HG03354 (cell line): ENCODE measurements around the gene ATP6V0C.

Source experiments
- ATAC-seq: cut with Tn5 transposase; IDR thresholded peaks from one replicate; pipeline ENCODE4 v1.9.1; 2021; ENCODE audit warnings: mild to moderate bottlenecking; ENCODE audit not compliant: unreplicated experiment, poor library complexity, severe bottlenecking

Gene ATP6V0C

DNA sequence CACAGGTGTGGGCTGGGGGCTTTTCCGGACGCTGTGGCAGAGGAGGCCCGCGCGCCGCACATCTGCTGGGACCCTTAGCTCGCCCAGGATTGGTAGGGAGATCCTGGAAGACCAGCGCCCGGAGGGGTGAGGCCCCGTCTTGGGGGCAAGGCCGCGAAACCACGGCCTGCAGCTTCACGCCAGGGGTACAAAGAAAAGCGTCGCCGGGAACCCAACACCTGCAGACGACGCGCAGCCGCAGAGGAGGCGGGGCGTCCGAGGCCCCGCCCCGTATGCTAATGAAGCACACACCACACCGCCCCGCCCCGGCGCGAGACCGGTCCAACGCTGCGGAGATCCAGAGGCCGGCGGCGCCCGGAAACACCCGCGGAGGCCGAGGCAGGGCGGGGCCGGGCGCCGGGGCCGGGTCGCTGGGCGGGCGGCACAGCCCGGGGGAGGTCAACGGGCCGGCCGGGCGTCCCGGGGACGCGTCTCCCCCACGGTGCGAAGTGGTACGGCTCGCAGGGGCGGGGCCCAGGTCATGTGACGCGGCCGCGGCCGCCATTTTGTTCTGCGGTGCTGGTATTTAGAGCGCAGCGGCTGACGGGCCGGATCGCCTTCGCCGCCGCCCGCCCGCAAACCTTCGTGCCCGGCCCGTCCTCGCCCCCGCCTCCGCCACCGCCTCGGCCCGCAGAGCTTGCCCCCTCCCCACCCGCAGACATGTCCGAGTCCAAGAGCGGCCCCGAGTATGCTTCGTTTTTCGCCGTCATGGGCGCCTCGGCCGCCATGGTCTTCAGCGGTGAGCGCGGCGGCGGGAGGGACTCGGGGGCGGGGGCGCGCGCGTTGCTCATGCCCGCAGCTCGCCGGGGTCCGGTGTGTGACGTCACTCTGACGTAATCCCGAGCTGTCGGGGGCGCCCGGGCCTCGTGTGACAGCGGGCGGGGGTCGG is at the start of gene ATP6V0C:
TSS of gene ATP6V0C (plus strand) at position 548 of the 928 bp plus-strand sequence. CDS start at position 700, 152 bp downstream.
- ATAC-seq = peak; percentile 62

- no peak for ATAC-seq
Measured at GRCh38 chr16:2464333-2464732, 49.4 kb upstream of the ATP6V0C start.

- ATAC-seq = no peak
Measured at GRCh38 chr16:2465653-2466415, 47.9 kb upstream of the ATP6V0C start.

DNA sequence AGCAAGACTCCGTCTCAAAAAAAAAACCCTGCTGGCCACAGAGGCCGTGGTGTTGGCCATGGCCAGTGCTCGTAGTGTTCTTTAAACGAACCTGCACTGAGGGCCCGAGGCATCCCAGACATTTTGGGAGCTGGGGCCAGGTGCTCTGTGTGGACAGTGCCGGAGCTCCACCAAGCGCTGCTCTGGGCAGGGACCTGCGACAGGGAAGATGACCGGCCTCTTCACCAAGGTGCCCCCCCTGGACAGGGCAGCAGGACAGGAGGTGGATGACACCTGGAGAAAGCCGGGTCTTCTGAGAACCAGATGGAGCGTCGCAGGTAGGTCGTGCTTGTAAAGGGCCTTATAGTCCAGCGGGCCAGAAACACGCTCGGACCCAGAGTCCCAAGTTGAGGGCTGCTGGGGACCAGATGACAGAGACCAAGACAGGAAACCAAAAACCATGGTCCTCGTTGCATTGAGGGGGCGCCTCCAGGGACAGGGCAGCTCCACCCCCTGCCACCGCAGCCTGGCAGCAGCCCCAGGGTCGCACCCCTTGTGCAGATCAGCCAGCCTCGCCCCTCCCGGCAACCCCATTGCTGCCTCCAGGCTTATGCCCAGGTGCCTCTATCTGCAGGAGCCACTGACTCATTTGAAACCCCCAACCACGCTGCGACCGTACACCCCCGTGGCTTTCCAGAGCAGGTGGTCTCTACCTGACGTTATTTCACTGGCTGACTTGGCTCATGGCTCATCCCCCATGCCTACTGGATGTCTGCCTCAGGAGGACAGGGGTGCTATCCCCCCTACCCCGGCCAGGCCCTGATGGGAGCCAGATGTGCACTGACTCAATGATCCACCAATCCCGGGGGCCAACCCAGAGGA is 46.9 kb upstream of the ATP6V0C start:
- ATAC-seq = no peak

DNA sequence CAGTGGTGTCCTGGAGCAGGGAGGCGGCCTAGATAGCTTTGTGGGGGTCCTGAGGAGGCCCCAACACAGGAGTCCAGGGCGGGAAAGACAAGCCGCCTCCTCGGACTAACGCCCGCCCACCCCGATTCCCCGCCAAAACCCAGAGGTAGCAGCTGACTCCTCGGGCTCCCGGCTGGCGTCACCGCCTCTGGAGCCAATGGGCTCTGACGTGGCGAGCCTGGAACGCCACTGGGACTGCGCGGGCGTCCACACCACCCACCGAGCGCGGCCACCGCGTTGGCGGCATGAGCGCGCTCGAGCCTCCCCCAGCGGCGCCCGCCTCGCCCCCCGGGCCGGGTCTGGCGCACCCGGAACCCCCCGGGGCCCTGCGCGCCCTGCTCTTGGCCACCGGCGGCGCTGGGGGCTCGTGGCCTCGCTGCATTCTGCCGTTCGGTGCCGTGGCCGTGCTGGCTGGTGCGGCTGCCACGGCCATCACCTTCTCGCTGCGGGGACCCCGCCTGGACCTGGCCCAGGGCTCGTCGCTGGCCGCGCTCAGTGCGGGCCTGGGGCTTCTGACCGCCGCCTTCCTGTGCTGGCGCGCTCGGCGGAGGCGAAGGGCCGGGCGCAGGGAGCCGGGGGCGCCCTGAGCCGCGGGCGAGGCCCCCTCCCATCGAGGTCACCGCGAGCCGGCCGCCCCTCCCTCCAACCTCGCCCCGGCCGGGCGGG is 46.1 kb upstream of the ATP6V0C start:
- ATAC-seq = no peak

DNA sequence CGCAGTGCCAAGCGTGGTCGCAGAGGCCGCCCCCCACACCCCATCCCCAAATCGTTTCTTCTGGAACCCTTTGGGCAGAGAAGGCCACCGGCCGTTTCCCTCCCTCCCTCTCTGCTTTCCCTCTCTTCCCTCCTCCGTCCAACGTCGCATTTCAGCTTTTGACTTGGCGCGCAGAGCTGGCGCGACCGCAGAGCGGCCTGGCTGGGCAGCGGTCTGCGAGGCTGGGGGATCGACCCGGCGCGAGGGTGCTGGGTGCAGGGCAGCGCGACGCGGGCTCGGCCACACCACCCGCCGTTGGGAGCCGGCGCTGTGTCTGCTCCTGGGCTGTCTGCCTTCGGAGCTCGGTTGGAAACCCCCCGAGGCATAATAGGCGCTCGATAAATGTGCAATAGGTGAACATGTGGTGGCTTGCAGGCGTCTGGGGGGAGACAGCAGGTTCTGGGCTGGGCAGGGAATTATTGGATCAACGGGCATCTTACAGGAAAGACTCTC is 45.5 kb upstream of the ATP6V0C start:
- ATAC-seq = no peak

DNA sequence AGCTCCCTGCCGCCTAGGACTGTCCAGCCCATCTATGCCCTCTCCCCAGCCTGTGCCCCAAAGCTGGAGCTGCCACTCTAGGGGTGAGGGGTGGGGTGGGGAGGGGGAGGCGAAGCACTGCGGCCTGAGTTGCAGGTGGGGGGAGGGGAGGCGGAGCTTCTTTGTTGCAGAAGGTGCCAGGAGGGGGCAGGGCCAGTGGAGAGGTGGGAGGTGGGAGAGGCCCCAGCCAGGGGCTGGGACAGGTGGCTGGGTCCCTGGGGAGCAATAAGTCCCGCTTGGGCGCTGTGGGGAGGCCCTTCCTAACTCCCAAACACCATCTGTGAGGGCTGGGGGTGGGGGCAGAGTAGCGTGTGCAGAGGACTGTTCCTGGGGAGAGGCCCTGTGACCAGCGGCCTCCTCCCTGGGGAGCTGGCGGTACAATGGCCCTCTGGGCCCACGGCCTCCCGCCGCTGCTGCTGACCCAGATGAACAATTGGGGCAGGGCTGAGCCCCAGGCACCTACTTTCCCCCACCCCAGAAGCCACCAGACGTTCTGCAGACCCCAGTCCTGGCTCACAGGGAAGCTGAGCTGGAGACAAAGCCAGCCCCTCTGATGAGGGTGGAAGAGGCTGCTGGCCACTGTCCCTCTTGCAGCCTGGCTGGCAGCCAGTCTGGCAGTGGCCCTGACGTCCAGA is 44.9 kb upstream of the ATP6V0C start:
- no peak for ATAC-seq

DNA sequence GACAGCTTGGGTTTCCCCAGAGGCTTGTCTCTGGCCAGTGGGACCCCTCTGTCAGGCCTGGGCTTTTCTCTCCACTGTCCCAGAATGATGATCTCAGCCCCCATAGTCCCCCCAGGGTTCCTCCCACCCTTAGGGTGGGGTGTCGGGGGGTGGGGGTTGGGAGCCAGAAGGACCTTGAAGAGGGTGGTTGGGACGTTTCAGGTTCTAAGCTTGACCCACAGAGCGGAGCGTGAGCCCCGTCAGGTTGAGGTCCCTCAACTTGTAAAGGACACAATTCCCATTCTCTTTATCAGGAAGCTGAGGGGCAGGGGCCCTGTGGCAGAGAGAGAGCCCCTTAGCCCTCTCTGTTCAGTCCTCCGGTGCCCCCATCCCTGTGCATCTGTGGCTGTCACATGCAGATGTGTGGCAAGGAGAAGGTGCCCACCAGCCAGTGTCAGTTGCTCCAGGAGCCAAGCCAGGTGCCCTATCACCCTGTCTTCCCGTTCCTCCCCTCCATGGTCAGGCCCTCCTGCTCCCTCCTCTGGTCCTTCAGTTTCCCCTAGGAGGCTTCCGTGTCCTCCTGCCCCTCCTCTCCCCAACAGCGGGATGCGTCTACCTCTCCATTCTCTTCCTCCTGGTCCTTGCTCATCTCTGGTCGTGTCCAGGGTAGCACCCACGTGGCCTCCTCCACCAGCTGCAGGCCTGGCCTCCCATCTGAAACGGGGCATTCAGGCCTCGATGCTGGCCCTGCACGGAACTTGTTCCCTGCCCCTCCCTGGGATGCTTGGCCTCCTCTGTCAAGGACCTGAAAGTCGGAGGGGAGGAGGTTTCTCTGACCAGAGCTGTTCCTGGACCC is 44.1 kb upstream of the ATP6V0C start:
- no peak for ATAC-seq

DNA sequence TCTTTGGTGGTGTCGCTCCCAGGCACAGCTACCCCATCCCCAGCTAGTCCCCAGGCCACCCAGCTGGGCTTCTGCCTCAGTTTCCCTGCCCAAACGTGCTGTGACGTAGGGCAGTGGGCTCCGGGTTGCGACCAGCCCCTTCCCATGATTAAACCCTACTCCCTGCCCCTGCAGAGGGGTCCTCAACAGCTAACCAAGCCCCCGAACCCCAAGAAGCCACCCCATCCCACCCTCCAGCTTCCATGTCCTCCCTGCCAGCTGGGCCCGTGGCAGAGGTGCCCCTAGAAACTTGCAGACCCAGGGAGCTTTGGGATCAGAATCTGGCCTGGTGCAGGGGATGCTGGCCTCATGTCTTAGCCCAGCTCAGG is 43.5 kb upstream of the ATP6V0C start:
- ATAC-seq = no peak

DNA sequence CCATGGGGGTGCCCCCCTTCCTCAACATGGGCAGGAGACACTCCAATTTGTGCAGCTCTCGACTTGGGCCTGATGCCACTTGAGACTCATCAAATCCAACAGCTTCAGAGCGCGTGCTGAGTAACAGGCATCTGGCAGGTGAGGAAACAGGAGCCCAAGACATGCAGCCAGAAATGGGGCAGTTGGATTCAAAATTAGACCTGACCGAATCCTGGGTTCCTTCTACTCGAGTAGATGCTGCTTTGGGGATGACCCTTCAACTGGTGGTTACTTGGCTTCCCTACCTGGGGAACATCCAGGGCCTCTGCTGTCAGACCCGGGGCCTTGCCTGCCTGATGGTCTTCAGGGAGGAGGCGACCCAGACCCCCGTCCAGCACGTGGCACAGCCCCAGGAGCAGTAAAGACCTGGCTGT is 43.1 kb upstream of the ATP6V0C start:
- no peak for ATAC-seq

GRCh38 chr16:2471016-2471652 is 42.6 kb upstream of the ATP6V0C start, which contains the start of gene NTN3:
NTN3 (plus strand) TSS chr16:2471297; CDS start chr16:2471702, 405 bp downstream.
- no peak for ATAC-seq

GRCh38 chr16:2471653-2472487 is 41.9 kb upstream of the ATP6V0C start:
- no peak for ATAC-seq

GRCh38 chr16:2472488-2472864 is 41.3 kb upstream of the ATP6V0C start:
- ATAC-seq = no peak

DNA sequence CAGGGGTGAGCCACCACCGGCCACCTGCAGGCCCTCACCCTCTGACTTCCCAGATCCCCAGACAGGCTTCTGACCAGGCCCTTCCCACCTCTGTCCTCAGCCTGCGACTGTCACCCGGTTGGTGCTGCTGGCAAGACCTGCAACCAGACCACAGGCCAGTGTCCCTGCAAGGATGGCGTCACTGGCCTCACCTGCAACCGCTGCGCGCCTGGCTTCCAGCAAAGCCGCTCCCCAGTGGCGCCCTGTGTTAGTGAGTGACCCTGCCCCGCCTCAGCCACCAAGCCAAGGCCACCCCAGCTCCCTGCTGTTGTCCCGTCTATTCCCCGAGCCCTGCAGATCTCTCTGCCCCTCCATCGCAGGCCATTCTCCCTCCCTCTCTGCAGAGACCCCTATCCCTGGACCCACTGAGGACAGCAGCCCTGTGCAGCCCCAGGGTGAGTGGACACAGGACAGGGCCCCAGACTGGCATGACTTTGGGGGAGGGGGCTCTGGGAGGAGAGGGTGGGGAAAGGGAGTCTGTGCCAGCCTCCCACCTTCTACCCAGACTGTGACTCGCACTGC is 40.8 kb upstream of the ATP6V0C start:
- no peak for ATAC-seq

GRCh38 chr16:2473446-2473926 is 40.3 kb upstream of the ATP6V0C start:
- peak; percentile 1 for ATAC-seq
